Activated T-cell treated with anti-CD3 and anti-CD28 coated beads, Interleukin-2, amount 50 U/mL, for 24 hours (primary cell): Measurements from ENCODE around the gene RABGGTA.
A peak's percentile ranks its signal among the peaks of the same experiment; 100 is the strongest.

Experiments
- DNase-seq: peaks from one replicate; pipeline ENCODE4 v3.0.0-alpha.2; 2020
- H3K27ac Mint-ChIP-seq: 2 replicates; pipeline ENCODE4 v1.8.0; 2020; ENCODE audit warnings: mild to moderate bottlenecking, mixed read lengths
- H3K27me3 Mint-ChIP-seq: 2 replicates; pipeline ENCODE4 v1.8.0; 2020; ENCODE audit warnings: mixed read lengths
- H3K36me3 Mint-ChIP-seq: 2 replicates; pipeline ENCODE4 v1.8.0; 2020; ENCODE audit warnings: low read depth, mixed read lengths
- H3K4me1 Mint-ChIP-seq: 2 replicates; pipeline ENCODE4 v1.8.0; 2020; ENCODE audit warnings: low read depth, mixed read lengths
- H3K4me3 Mint-ChIP-seq: 2 replicates; pipeline ENCODE4 v1.8.0; 2020; ENCODE audit warnings: mild to moderate bottlenecking, moderate library complexity, mixed read lengths
- H3K9me3 Mint-ChIP-seq: 2 replicates; pipeline ENCODE4 v1.8.0; 2020; ENCODE audit warnings: mixed read lengths

Gene RABGGTA

DNA sequence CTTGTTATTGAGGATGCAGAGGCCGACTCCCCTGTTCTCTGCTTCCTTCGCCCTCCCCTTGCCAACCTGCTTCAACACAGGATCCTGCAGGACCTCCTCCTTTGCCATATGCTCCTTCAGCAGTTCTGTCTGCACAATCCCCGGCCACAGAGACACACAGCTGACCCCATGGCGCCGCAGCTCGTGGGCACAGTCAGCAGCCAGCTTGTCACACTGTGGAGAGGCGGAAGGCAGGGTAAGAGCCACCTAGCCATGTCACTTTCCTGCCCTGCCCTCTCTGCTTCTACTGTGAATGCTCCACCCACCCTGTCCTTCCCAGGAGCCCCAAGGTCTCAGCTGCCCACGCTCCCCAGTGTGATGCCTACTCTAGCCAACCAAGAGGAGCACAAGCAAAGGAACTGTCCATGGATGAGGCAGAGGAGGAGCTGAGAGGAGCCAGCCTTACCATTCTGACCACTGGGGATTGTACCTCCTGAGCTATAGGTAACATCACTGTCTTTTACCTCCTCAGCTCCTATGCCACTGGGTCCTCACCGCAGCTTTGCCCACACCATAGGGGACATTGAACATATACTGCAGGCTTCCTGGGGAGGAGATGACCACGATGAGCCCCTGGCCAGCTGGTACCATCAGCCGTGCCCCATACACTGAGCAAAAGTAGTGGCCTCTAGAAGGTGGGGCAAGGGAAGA, 20.9 kb upstream of the RABGGTA start:
- DNase-seq, result no peak
- H3K36me3 Mint-ChIP-seq, result peaks cover 66% of the 10 kb centered on the region
- H3K27me3 Mint-ChIP-seq, result no peaks in the 10 kb centered on the region
- H3K4me3 Mint-ChIP-seq, result no peak overlapping the region
- peaks cover 46% of the 10 kb centered on the region for H3K4me1 Mint-ChIP-seq
- no peaks in the 10 kb centered on the region for H3K9me3 Mint-ChIP-seq
- no peak overlapping the region for H3K27ac Mint-ChIP-seq

- no peak for DNase-seq
- no peaks in the 10 kb centered on the region for H3K27me3 Mint-ChIP-seq
- H3K4me3 Mint-ChIP-seq, result no peak overlapping the region
- no peak overlapping the region for H3K27ac Mint-ChIP-seq
- H3K9me3 Mint-ChIP-seq, result no peaks in the 10 kb centered on the region
- peaks cover 39% of the 10 kb centered on the region for H3K4me1 Mint-ChIP-seq
- peaks cover 65% of the 10 kb centered on the region for H3K36me3 Mint-ChIP-seq
These were observed 20.2 kb upstream of the RABGGTA start for GRCh38 chr14:24291446-24292117.

GRCh38 chr14:24290746-24291145, 19.3 kb upstream of the RABGGTA start:
- no peaks in the 10 kb centered on the region for H3K9me3 Mint-ChIP-seq
- H3K36me3 Mint-ChIP-seq, result peaks cover 56% of the 10 kb centered on the region
- peaks cover 31% of the 10 kb centered on the region for H3K4me1 Mint-ChIP-seq
- no peak overlapping the region for H3K4me3 Mint-ChIP-seq
- no peak for DNase-seq
- no peaks in the 10 kb centered on the region for H3K27me3 Mint-ChIP-seq
- H3K27ac Mint-ChIP-seq, result no peak overlapping the region

DNA sequence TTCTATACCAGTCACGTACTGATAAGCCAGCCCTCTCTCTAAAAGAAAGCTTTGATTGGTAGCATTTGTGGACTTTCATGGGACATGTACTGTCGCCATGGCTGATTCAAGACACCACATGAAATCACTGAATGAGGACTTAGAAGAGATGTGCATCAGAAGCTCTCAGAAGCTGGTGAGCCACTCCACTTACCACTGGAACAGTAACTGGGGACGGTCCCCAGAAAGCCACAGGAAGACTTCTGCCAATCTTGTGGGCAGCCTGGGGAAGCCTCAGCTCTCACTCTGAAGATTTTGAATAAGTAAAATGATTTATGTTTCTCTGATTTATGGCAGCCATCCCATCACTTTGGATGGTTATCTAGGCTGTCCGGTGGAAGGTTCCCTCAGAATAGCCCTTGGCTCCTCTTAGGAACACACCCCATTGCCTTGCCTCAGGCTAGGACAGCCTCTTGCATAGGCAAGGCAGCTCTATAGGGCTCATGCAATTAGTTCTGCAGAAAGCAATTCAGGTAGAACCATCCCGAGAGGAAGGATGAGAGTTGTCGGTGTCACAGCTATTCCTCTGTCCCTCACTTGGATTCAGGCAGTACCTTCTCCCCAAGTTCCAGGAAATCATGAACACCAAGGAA, 18.4 kb upstream of the RABGGTA start:
- peaks cover 47% of the 10 kb centered on the region for H3K36me3 Mint-ChIP-seq
- no peaks in the 10 kb centered on the region for H3K27me3 Mint-ChIP-seq
- peak overlapping the region; percentile 37 for H3K27ac Mint-ChIP-seq
- peak; percentile 61 for DNase-seq
- no peaks in the 10 kb centered on the region for H3K9me3 Mint-ChIP-seq
- peaks cover 29% of the 10 kb centered on the region for H3K4me1 Mint-ChIP-seq
- no peak overlapping the region for H3K4me3 Mint-ChIP-seq

DNA sequence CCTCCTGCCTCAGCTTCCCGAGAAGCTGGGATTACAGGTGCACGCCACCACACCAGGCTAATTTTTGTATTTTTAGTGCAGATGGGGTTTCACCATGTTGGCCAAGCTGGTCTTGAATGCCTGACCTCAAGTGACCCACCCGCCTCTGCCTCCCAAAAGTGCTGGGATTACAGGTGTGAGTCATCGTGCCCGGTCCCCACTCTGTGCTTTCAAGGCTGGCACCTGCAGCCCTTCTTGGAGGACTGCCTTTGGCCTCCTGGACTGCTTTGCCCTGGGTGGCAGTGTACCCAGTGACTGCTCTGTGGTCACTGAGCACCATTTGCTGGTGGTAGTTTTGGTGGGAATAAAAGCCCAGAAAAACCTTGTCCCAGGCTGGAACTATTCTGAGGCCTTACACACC, 15.6 kb upstream of the RABGGTA start:
- no peaks in the 10 kb centered on the region for H3K9me3 Mint-ChIP-seq
- H3K4me1 Mint-ChIP-seq, result peaks cover 29% of the 10 kb centered on the region
- H3K27ac Mint-ChIP-seq, result no peak overlapping the region
- peaks cover 28% of the 10 kb centered on the region for H3K36me3 Mint-ChIP-seq
- H3K4me3 Mint-ChIP-seq, result no peak overlapping the region
- DNase-seq, result no peak
- no peaks in the 10 kb centered on the region for H3K27me3 Mint-ChIP-seq

DNA sequence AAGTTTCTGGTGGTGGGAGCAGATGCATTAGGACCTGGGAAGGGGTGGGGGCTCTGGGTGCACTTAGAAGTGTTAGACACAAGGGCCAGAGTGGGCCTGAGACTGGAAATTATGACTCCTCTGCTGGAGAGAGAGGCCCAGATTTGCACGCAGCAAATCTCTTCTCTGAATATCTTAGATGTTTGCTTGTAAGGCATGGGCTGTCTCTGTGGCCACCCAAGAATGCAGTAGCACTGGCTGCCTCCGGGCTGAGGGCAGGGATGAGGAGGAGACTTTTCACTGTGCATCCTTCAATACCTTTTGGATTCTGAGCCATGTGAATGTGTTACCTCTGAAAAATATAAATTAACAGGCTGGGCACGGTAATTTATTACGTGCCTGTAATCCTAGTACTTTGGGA, 14.0 kb upstream of the RABGGTA start:
- Mint-ChIP-seq H3K9me3 (no peaks in the 10 kb centered on the region), H3K36me3 (peaks cover 11% of the 10 kb centered on the region), H3K27ac (no peak overlapping the region), H3K27me3 (no peaks in the 10 kb centered on the region), H3K4me1 (peaks cover 18% of the 10 kb centered on the region), H3K4me3 (no peak overlapping the region)
- no peak for DNase-seq

GRCh38 chr14:24284501-24285035, 13.2 kb upstream of the RABGGTA start:
- Mint-ChIP-seq H3K27ac (no peak overlapping the region), H3K4me1 (peaks cover 18% of the 10 kb centered on the region), H3K4me3 (no peak overlapping the region), H3K36me3 (peaks cover 4% of the 10 kb centered on the region), H3K27me3 (no peaks in the 10 kb centered on the region), H3K9me3 (no peaks in the 10 kb centered on the region)
- DNase-seq, result no peak

- DNase-seq, result no peak
- Mint-ChIP-seq H3K27me3 (no peaks in the 10 kb centered on the region), H3K4me3 (no peak overlapping the region), H3K4me1 (peaks cover 19% of the 10 kb centered on the region), H3K36me3 (peaks cover 1% of the 10 kb centered on the region), H3K9me3 (no peaks in the 10 kb centered on the region), H3K27ac (no peak overlapping the region)
These were observed 12.5 kb upstream of the RABGGTA start for GRCh38 chr14:24283796-24284460.

DNA sequence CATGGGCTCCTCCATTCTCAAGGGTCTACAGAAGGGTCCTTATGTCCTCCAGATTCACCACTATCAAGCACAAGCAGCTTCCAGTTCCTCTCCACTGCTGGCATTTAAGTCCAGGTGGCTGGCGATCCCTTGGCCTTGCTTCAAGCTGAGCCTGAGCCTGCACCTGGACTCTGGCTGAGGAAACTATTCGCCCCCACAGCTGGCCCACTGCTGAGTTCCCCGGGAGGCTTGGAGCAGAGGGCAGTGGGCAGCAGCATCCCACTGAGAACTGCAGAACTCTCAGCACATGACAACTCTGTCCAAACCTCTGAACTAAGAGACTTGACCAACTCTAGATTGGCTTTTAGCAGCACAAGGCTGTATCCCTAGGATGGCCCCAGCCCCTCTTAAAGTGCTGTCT, 11.3 kb upstream of the RABGGTA start:
- DNase-seq, result no peak
- Mint-ChIP-seq H3K4me1 (peaks cover 27% of the 10 kb centered on the region), H3K27me3 (no peaks in the 10 kb centered on the region), H3K4me3 (no peak overlapping the region), H3K9me3 (peaks cover 2% of the 10 kb centered on the region), H3K27ac (no peak overlapping the region), H3K36me3 (no peaks in the 10 kb centered on the region)

DNA sequence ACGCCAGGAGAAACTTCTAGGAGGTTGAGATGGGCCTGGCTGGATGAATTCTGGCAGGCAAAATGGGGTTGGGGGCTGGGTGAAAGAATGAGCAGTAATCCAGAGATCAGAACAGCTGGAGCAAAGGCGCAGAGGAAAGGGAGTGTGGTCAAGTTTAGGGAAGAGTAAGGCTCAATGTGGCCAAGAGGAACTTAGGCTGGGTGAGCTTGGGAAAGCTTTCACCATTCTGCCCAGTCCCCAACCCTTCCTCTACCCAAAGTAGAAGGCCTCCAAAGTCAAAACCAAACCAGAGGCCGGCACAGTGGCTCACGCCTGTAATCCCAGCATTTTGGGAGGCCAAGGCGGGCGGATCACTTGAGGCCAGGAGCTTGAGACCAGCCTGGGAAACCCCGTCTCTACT, 10.2 kb upstream of the RABGGTA start:
- H3K27me3 Mint-ChIP-seq, result no peaks in the 10 kb centered on the region
- H3K36me3 Mint-ChIP-seq, result no peaks in the 10 kb centered on the region
- no peak overlapping the region for H3K4me3 Mint-ChIP-seq
- no peak for DNase-seq
- no peak overlapping the region for H3K27ac Mint-ChIP-seq
- H3K9me3 Mint-ChIP-seq, result peaks cover 2% of the 10 kb centered on the region
- H3K4me1 Mint-ChIP-seq, result peaks cover 37% of the 10 kb centered on the region

GRCh38 chr14:24280797-24281460, 9.5 kb upstream of the RABGGTA start:
- no peaks in the 10 kb centered on the region for H3K27me3 Mint-ChIP-seq
- peaks cover 39% of the 10 kb centered on the region for H3K4me1 Mint-ChIP-seq
- no peak for DNase-seq

GRCh38 chr14:24279301-24280186, 8.1 kb upstream of the RABGGTA start:
- Mint-ChIP-seq H3K27me3 (no peaks in the 10 kb centered on the region), H3K4me3 (peak overlapping the region; percentile 18), H3K9me3 (peaks cover 2% of the 10 kb centered on the region), H3K4me1 (peaks cover 49% of the 10 kb centered on the region), H3K36me3 (no peaks in the 10 kb centered on the region), H3K27ac (peak overlapping the region; percentile 77)
- peak; percentile 69 for DNase-seq

More at GRCh38 chr14:24280797-24281460, 9.5 kb upstream of the RABGGTA start:
- Mint-ChIP-seq H3K4me3 (no peak overlapping the region), H3K9me3 (peaks cover 2% of the 10 kb centered on the region), H3K27ac (no peak overlapping the region), H3K36me3 (no peaks in the 10 kb centered on the region)

DNA sequence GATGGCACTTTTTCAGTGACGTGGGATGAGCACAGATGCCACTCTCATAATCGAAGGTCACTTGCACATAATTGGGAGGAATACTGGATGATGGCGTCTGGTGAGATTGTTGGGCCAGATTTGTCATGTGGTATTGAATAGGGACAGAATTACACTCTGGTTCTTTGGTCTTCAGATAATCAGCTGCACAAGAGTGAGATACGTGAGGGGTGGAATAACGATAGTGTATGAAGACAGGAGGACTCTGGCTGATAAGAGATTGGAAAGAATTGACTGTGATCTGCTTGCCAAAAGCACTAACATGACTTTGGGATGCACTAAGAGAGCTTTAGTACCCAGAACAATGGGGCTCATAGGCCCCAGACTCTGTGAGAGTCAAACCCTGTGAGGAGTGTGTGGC, 7.0 kb upstream of the RABGGTA start:
- Mint-ChIP-seq H3K27me3 (no peaks in the 10 kb centered on the region), H3K9me3 (peaks cover 2% of the 10 kb centered on the region), H3K27ac (peak overlapping the region; percentile 70), H3K4me1 (peaks cover 59% of the 10 kb centered on the region), H3K36me3 (no peaks in the 10 kb centered on the region), H3K4me3 (no peak overlapping the region)
- DNase-seq, result no peak
